Measurements from ENCODE around the gene UBE2J1.
A peak's percentile ranks its signal among the peaks of the same experiment; 100 is the strongest.

The UBE2J1 gene

GRCh38 chr6:89378628-89379027 is 26.1 kb upstream of the UBE2J1 start:
- H3K4me3 ChIP-seq (ENCODE audit: low read depth, low read length): no peak overlapping the region
- no peak for DNase-seq (ENCODE audit: low read depth)
- TF ChIP-seq, protein P1, sequence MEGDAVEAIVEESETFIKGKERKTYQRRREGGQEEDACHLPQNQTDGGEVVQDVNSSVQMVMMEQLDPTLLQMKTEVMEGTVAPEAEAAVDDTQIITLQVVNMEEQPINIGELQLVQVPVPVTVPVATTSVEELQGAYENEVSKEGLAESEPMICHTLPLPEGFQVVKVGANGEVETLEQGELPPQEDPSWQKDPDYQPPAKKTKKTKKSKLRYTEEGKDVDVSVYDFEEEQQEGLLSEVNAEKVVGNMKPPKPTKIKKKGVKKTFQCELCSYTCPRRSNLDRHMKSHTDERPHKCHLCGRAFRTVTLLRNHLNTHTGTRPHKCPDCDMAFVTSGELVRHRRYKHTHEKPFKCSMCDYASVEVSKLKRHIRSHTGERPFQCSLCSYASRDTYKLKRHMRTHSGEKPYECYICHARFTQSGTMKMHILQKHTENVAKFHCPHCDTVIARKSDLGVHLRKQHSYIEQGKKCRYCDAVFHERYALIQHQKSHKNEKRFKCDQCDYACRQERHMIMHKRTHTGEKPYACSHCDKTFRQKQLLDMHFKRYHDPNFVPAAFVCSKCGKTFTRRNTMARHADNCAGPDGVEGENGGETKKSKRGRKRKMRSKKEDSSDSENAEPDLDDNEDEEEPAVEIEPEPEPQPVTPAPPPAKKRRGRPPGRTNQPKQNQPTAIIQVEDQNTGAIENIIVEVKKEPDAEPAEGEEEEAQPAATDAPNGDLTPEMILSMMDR (conservative IDR thresholded peaks at IDR 0.05; ENCODE audit: low read depth, low read length): no peak

DNA sequence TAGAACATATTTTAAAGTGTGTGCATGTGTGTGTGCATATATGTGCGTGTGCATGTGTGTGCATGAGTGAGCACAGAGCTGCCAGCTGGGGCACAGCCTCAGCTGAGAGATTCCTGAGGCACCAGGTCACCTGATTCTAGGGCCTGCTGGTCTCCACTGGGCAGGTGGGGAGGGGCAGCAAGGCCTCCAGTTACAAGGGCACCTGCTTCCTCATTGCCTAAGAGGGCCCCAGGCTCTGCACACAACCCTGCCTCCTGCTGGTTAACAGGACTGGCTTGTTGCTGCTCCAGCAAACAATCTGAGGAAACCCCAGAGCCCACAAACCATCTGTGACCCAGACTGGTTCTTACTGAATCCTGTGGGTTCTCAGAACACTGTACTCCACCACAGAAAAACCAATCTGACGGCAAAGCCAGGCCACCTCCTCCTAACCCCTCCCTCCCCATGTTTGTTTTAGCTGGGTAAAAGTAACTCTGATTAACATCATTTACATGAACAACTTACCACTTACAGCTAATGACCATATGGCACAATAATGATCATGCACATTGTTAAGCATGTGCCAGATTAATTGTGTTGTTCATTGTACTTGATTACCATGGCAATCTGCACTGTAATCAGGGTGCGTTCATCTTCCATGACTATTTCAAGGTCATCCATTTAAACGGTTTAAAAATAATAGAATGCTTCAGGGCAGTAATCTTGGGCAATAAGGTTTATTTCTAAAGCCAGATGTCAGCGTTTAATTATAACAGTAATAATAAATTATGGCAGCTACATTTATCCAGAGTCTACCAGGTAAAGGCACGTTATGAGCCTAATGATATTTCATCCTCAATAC is 23.1 kb upstream of the UBE2J1 start:
- no peak overlapping the region for H3K4me3 ChIP-seq (ENCODE audit: low read depth, low read length)
- TF ChIP-seq, protein P1 (conservative IDR thresholded peaks at IDR 0.05; ENCODE audit: low read depth, low read length): peak; percentile 44
- DNase-seq (ENCODE audit: low read depth): peak; percentile 39

DNA sequence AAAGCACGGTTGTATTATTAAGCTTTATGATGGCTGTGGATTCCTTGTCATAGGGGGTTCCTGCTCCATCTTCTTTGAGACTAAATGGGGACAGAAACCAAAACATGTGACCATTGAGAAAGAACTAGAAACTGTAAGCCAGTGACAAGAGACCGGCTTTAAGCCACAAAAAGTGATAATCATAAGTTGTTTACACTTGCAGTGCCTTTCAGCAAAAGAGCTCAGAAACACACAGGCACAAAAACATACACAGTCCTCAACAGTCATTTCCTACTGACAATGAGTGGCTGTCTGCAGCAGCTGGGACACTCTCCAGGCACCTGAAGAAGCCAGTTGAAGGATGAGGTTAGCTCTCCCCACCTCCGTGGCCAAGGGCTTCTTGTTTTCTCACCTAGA is 20.0 kb upstream of the UBE2J1 start:
- TF ChIP-seq, protein P1 (conservative IDR thresholded peaks at IDR 0.05; ENCODE audit: low read depth, low read length): no peak
- H3K4me3 ChIP-seq (ENCODE audit: low read depth, low read length): no peak overlapping the region
- no peak for DNase-seq (ENCODE audit: low read depth)

GRCh38 chr6:89371849-89372505 is 19.5 kb upstream of the UBE2J1 start:
- no peak overlapping the region for H3K4me3 ChIP-seq (ENCODE audit: low read depth, low read length)
- TF ChIP-seq, protein P1 (conservative IDR thresholded peaks at IDR 0.05; ENCODE audit: low read depth, low read length): peak; percentile 98
- peak; percentile 55 for DNase-seq (ENCODE audit: low read depth)

DNA sequence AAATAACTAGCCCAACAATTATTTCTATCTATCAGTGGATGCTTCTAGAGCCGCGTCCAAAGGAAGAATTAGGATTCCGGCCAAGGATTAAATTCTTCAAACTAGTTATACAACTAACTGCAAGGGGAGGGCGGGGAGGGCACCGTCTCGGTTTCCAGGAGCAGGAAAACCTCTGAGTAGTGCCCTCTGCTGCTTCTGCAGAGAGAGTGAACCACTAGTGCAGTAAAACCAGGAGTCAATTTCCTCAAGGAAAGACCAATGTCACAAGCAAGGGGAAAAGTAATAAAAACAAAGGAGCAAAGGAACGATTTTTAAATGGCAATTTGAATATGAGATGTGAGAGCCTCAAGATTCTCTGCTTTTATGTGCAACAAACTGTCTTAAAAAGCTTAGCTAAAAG is 16.5 kb upstream of the UBE2J1 start:
- TF ChIP-seq, protein P1 (conservative IDR thresholded peaks at IDR 0.05; ENCODE audit: low read depth, low read length): peak; percentile 74
- peak; percentile 71 for DNase-seq (ENCODE audit: low read depth)
- H3K4me3 ChIP-seq (ENCODE audit: low read depth, low read length): no peak overlapping the region

- TF ChIP-seq, protein P1 (conservative IDR thresholded peaks at IDR 0.05; ENCODE audit: low read depth, low read length): peak; percentile 95
- peak; percentile 73 for DNase-seq (ENCODE audit: low read depth)
- H3K4me3 ChIP-seq (ENCODE audit: low read depth, low read length): no peak overlapping the region
Measured at GRCh38 chr6:89368107-89368506, 15.6 kb upstream of the UBE2J1 start.
